Fibroblast of lung (primary cell): ENCODE measurements around the gene BCL2. TPM values are rescaled to one million over a fixed set of nuclear protein-coding genes. Genes with fewer than 3 reads are reported as not detected.

Experiments used
- DNase-seq, 2 donors: peaks; one replicate each; pipeline versions ENCODE4 v3.0.0 to v3.0.0-alpha.2; 2010; ENCODE audit warnings: low read depth in 2 of 2
- H2AFZ ChIP-seq: 2 replicates; pipeline ENCODE4 v1.5.1; 2012; ENCODE audit warnings: low read length, control low read depth, inconsistent platforms
- H3K27ac ChIP-seq: 2 replicates; pipeline ENCODE4 v1.5.1; 2011; ENCODE audit warnings: low read length, control low read depth; ENCODE audit not compliant: insufficient read depth
- H3K27me3 ChIP-seq: 2 replicates; pipeline ENCODE4 v1.5.1; 2011; ENCODE audit warnings: mild to moderate bottlenecking, low read length; ENCODE audit not compliant: control insufficient read depth, insufficient read depth
- H3K36me3 ChIP-seq: 2 replicates; pipeline ENCODE4 v1.5.1; 2011; ENCODE audit warnings: low read length; ENCODE audit not compliant: control insufficient read depth, insufficient read depth
- H3K4me1 ChIP-seq: 2 replicates; pipeline ENCODE4 v1.5.1; 2011; ENCODE audit warnings: low read length; ENCODE audit not compliant: control insufficient read depth, insufficient read depth; ENCODE audit errors: extremely low read depth
- H3K4me2 ChIP-seq: 2 replicates; pipeline ENCODE4 v1.5.1; 2011; ENCODE audit warnings: low read length, control low read depth; ENCODE audit not compliant: insufficient read depth; ENCODE audit errors: extremely low read depth
- H3K4me3 ChIP-seq, 4 experiments: fragments of 200-600 bp in 1 of 4; sonication (generic) in 1 of 4; replicated peaks in 1 of 4; 2 replicates each; pipeline ENCODE4 v1.5.1; 2011 to 2016; ENCODE audit warnings: low read length in 4 of 4, low read depth in 3 of 4, mild to moderate bottlenecking in 3 of 4, control low read depth in 2 of 4, inconsistent platforms in 1 of 4, mixed read lengths in 1 of 4; ENCODE audit not compliant: insufficient read depth in 1 of 4; ENCODE audit errors: control extremely low read depth in 1 of 4
- H3K79me2 ChIP-seq: 2 replicates; pipeline ENCODE4 v1.5.1; 2012; ENCODE audit warnings: mild to moderate bottlenecking, low read length, inconsistent platforms; ENCODE audit not compliant: control insufficient read depth, insufficient read depth
- H3K9ac ChIP-seq: 2 replicates; pipeline ENCODE4 v1.5.1; 2011; ENCODE audit warnings: mild to moderate bottlenecking, low read length, control low read depth; ENCODE audit not compliant: insufficient read depth
- H3K9me3 ChIP-seq: 2 replicates; pipeline ENCODE4 v1.5.1; 2012; ENCODE audit warnings: low read depth, low read length; ENCODE audit not compliant: control insufficient read depth, insufficient read depth
- H4K20me1 ChIP-seq: 2 replicates; pipeline ENCODE4 v1.5.1; 2011; ENCODE audit warnings: low read length; ENCODE audit not compliant: control insufficient read depth, insufficient read depth; ENCODE audit errors: extremely low read depth
- EZH2 ChIP-seq: IDR thresholded peaks from 2 replicates; pipeline ENCODE4 v1.5.1; 2012; ENCODE audit warnings: low read length, control low read depth, mild to moderate bottlenecking; ENCODE audit errors: missing control alignments
- polyA plus RNA-seq, 2 donors: library from polyadenylated mRNA; depleted of rRNA in 1 of 2; stranded (reverse) in 1 of 2; unstranded in 1 of 2; fragments of >200 nt; gene quantifications; 2 replicates each; pipeline ENCODE4 v1.2.1, GENCODE V29; 2011 to 2012; ENCODE audit warnings: missing spikeins in 1 of 2
- total RNA-seq: library from RNA; depleted of rRNA; stranded (reverse); fragments of >200 nt; gene quantifications from 2 replicates; pipeline ENCODE4 v1.2.1, GENCODE V29; 2014
- TF ChIP-seq, protein P1 (sequence below), 2 donors: IDR thresholded peaks in 1 of 2; conservative IDR thresholded peaks in 1 of 2; 1 replicate in 1 of 2; 2 replicates in 1 of 2; pipeline ENCODE4 v1.5.1; 2011 to 2012; ENCODE audit warnings: low read length in 2 of 2, control low read depth in 1 of 2, inconsistent platforms in 1 of 2, low read depth in 1 of 2, mild to moderate bottlenecking in 1 of 2

The BCL2 gene
- total and polyA plus RNA-seq, 2 donors (not counting 1 experiment from before 2014, with no cell fraction given): 1.5 to 3.6 TPM

- no peak overlapping the region for H2AFZ ChIP-seq
- H3K9ac ChIP-seq: no peak overlapping the region
- H3K4me1 ChIP-seq: no peaks in the 10 kb centered on the region
- H3K79me2 ChIP-seq: no peaks in the 10 kb centered on the region
- H3K9me3 ChIP-seq: no peaks in the 10 kb centered on the region
- H3K4me2 ChIP-seq: no peak overlapping the region
- H3K4me3 ChIP-seq: no peak overlapping the region
- no peaks in the 10 kb centered on the region for H3K36me3 ChIP-seq
- TF ChIP-seq, protein P1, sequence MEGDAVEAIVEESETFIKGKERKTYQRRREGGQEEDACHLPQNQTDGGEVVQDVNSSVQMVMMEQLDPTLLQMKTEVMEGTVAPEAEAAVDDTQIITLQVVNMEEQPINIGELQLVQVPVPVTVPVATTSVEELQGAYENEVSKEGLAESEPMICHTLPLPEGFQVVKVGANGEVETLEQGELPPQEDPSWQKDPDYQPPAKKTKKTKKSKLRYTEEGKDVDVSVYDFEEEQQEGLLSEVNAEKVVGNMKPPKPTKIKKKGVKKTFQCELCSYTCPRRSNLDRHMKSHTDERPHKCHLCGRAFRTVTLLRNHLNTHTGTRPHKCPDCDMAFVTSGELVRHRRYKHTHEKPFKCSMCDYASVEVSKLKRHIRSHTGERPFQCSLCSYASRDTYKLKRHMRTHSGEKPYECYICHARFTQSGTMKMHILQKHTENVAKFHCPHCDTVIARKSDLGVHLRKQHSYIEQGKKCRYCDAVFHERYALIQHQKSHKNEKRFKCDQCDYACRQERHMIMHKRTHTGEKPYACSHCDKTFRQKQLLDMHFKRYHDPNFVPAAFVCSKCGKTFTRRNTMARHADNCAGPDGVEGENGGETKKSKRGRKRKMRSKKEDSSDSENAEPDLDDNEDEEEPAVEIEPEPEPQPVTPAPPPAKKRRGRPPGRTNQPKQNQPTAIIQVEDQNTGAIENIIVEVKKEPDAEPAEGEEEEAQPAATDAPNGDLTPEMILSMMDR (conservative IDR thresholded peaks at IDR 0.05 in 1 of 2, IDR thresholded peaks at IDR 0.05 in 1 of 2; ENCODE audit: low read depth in 1 of 2, low read length in 2 of 2): no peak
- TF ChIP-seq EZH2: no peak
- no peak overlapping the region for H3K27ac ChIP-seq
- peaks cover 3% of the 10 kb centered on the region for H3K27me3 ChIP-seq
- no peak for DNase-seq
- no peaks in the 10 kb centered on the region for H4K20me1 ChIP-seq
Measured at GRCh38 chr18:63183952-63184770, 135.4 kb downstream of the BCL2 start.

DNA sequence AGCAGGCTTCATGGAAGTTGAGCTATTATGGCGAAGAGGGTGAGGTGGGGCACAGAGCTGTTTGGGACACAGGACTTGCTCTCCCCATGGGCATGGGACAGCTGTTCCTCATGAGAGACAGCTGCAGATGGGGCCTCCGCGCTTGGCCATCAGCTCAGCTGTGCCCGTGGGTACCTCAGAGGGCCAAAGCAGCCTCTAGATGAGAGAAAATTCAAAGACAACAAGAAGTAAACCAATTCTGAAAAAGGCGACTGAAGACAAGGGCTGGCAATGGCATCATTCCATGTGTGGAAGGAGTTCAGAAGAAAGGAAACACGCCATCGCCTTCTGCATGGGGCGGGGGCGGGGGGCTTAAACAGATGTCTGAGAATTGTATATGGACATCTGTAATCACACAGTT lies 136.2 kb downstream of the BCL2 start:
- H3K79me2 ChIP-seq: no peaks in the 10 kb centered on the region
- no peak overlapping the region for H3K4me2 ChIP-seq
- peaks cover 3% of the 10 kb centered on the region for H3K27me3 ChIP-seq
- no peaks in the 10 kb centered on the region for H3K9me3 ChIP-seq
- no peaks in the 10 kb centered on the region for H4K20me1 ChIP-seq
- H3K4me1 ChIP-seq: no peaks in the 10 kb centered on the region
- no peak overlapping the region for H3K9ac ChIP-seq
- peak in 1 of 2 donors; percentile 19 for DNase-seq
- H3K4me3 ChIP-seq: no peak overlapping the region
- H3K27ac ChIP-seq: no peak overlapping the region
- no peak overlapping the region for H2AFZ ChIP-seq
- TF ChIP-seq, protein P1 (conservative IDR thresholded peaks at IDR 0.05 in 1 of 2, IDR thresholded peaks at IDR 0.05 in 1 of 2; ENCODE audit: low read depth in 1 of 2, low read length in 2 of 2): no peak
- no peak for TF ChIP-seq EZH2
- no peaks in the 10 kb centered on the region for H3K36me3 ChIP-seq

- Histone ChIP-seq H3K4me2 (no peak overlapping the region), H4K20me1 (no peaks in the 10 kb centered on the region), H3K79me2 (no peaks in the 10 kb centered on the region), H3K9ac (no peak overlapping the region), H3K27ac (no peak overlapping the region), H3K36me3 (no peaks in the 10 kb centered on the region), H3K27me3 (peaks cover 3% of the 10 kb centered on the region), H3K4me1 (no peaks in the 10 kb centered on the region), H3K9me3 (no peaks in the 10 kb centered on the region), H3K4me3 (no peak overlapping the region), H2AFZ (no peak overlapping the region)
- no peak for DNase-seq
- TF ChIP-seq, protein P1 (conservative IDR thresholded peaks at IDR 0.05 in 1 of 2, IDR thresholded peaks at IDR 0.05 in 1 of 2; ENCODE audit: low read depth in 1 of 2, low read length in 2 of 2): no peak
- no peak for TF ChIP-seq EZH2
Measured at GRCh38 chr18:63182861-63183260, 136.7 kb downstream of the BCL2 start.
